ENCODE measurements around the gene FAHD1. TPM values are rescaled to one million over a fixed set of nuclear protein-coding genes. Genes with fewer than 3 reads are reported as not detected.

FAHD1 gene
- total RNA-seq, 4 donors from 2014 or later: 20.4 to 43.2 (median 39.5) TPM

DNA sequence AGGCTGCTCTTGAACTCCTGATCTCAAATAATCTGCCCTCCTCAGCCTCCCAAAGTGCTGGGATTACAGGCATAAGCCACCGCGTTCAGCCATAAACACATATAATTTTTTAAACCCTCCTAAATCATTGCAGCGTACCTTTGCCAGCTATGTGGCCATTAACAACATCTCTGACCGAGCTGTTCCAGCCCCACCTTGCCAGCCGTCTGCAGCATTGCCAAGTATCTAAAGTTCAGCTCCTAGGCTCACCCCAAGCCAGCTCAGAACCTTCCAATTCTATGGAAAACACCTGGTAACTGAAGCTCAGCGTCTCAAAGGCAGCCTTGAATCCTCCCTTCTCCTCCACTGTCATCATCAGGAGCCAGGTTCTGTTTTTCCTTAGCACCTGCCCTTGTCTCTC, 50.1 kb downstream of the FAHD1 start:
- Histone ChIP-seq H3K4me1 (peaks cover 0 to 7% (median 4%) of the 10 kb centered on the region in 4 donors), H3K27me3 (peaks cover 0 to 89% (median 20%) of the 10 kb centered on the region in 4 donors), H3K27ac (replicated peaks in 1 of 4) (no peak overlapping the region), H3K36me3 (no peaks in the 10 kb centered on the region), H3K4me3 (no peak overlapping the region), H3K9me3 (no peaks in the 10 kb centered on the region)
- no peak for TF ChIP-seq POLR2AphosphoS5 (IDR thresholded peaks at IDR 0.05)
- TF ChIP-seq POLR2A (IDR thresholded peaks at IDR 0.05; ENCODE audit: low read depth): no peak
- TF ChIP-seq, protein P1, sequence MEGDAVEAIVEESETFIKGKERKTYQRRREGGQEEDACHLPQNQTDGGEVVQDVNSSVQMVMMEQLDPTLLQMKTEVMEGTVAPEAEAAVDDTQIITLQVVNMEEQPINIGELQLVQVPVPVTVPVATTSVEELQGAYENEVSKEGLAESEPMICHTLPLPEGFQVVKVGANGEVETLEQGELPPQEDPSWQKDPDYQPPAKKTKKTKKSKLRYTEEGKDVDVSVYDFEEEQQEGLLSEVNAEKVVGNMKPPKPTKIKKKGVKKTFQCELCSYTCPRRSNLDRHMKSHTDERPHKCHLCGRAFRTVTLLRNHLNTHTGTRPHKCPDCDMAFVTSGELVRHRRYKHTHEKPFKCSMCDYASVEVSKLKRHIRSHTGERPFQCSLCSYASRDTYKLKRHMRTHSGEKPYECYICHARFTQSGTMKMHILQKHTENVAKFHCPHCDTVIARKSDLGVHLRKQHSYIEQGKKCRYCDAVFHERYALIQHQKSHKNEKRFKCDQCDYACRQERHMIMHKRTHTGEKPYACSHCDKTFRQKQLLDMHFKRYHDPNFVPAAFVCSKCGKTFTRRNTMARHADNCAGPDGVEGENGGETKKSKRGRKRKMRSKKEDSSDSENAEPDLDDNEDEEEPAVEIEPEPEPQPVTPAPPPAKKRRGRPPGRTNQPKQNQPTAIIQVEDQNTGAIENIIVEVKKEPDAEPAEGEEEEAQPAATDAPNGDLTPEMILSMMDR (IDR thresholded peaks at IDR 0.05): no peak
- TF ChIP-seq EP300 (IDR thresholded peaks at IDR 0.05): no peak
- no peak for DNase-seq (ENCODE audit: extremely low spot score)
- intact Hi-C loops (cut with DNase I): no loop called here
- WGBS: 56% methylated on average over 6 of the region's 6 CpGs

DNA sequence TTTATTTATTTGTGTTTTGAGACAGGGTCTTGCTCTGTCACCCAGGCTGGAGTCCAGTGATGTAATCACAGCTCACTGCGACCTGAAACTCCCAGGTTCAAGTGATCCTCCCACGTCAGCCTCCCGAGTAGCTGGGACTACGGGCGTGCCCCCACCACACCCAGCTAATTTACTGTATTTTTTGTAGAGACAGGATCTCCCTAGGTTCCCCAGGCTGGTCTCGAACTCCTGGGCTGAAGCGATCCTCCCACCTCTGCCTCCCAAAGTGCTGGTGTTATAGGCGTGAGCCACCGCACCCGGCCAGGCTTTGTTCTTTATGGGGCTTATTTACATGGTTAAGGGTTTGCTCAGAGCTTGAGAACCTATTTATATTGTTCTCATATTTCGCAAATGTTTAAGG, 50.8 kb downstream of the FAHD1 start:
- peaks cover 0 to 88% (median 13%) of the 10 kb centered on the region in 4 donors for H3K27me3 ChIP-seq
- no peaks in the 10 kb centered on the region for H3K9me3 ChIP-seq

GRCh38 chr16:1878256-1878655, 51.2 kb downstream of the FAHD1 start:
- Histone ChIP-seq H3K4me1 (no peaks in the 10 kb centered on the region), H3K27ac (replicated peaks in 1 of 4) (no peak overlapping the region), H3K36me3 (no peaks in the 10 kb centered on the region), H3K4me3 (no peak overlapping the region), H3K9me3 (no peaks in the 10 kb centered on the region), H3K27me3 (peaks cover 0 to 88% (median 13%) of the 10 kb centered on the region in 4 donors)
- 78% methylated on average over 5 of the region's 5 CpGs for WGBS
- intact Hi-C loops (cut with DNase I): no loop called here
- TF ChIP-seq EP300 (IDR thresholded peaks at IDR 0.05) (no peak), POLR2AphosphoS5 (IDR thresholded peaks at IDR 0.05) (no peak), POLR2A (IDR thresholded peaks at IDR 0.05; ENCODE audit: low read depth) (no peak)
- TF ChIP-seq, protein P1 (IDR thresholded peaks at IDR 0.05): no peak
- no peak for DNase-seq (ENCODE audit: extremely low spot score)

More for the DNA sequence above, 50.8 kb downstream of the FAHD1 start:
- Histone ChIP-seq H3K4me3 (no peak overlapping the region), H3K4me1 (no peaks in the 10 kb centered on the region), H3K36me3 (no peaks in the 10 kb centered on the region), H3K27ac (replicated peaks in 1 of 4) (no peak overlapping the region)
- 66% methylated on average over 11 of the region's 11 CpGs for WGBS
- TF ChIP-seq, protein P1 (IDR thresholded peaks at IDR 0.05): no peak
- no peak for TF ChIP-seq POLR2AphosphoS5 (IDR thresholded peaks at IDR 0.05)
- no peak for DNase-seq (ENCODE audit: extremely low spot score)
- intact Hi-C loops (cut with DNase I): no loop called here

Other genes with a start within 250 kb of the FAHD1 start
- gene IFT140, start 215.1 kb upstream of the FAHD1 start, total RNA-seq: 10 to 100 TPM; 16.6 to 27.3 (median 20.1) TPM
- gene CRAMP1, start 214.8 kb upstream of the FAHD1 start, total RNA-seq: 10 to 100 TPM in 3 of 4 donors, 1 to 10 TPM in 1; 9.1 to 15.5 (median 12.5) TPM
- gene JPT2, start 148.9 kb upstream of the FAHD1 start, total RNA-seq: 10 to 100 TPM; 20.8 to 57.5 (median 38.2) TPM
- 10 to 100 TPM; 21.5 to 36.2 (median 28.5) TPM for gene MAPK8IP3, start 121.0 kb upstream of the FAHD1 start, total RNA-seq
- gene NME3, start 55.7 kb upstream of the FAHD1 start, total RNA-seq: 100 to 1,000 TPM in 1 of 4 donors, 10 to 100 TPM in 3; 64.8 to 101 (median 83.7) TPM
- 10 to 100 TPM in 1 of 4 donors, 1 to 10 TPM in 3; 5.5 to 10.4 (median 6.5) TPM for gene EME2, start 54.4 kb upstream of the FAHD1 start, total RNA-seq
- 10 to 100 TPM; 47.1 to 75.2 (median 64.2) TPM for gene MRPS34, start 54.1 kb upstream of the FAHD1 start, total RNA-seq
- 100 to 1,000 TPM in 1 of 4 donors, 10 to 100 TPM in 3; 69.1 to 101 (median 78.6) TPM for gene SPSB3, start 44.6 kb upstream of the FAHD1 start, total RNA-seq
- gene NUBP2, start 44.2 kb upstream of the FAHD1 start, total RNA-seq: 10 to 100 TPM; 82.7 to 93.8 (median 87.6) TPM
- gene IGFALS, start 33.5 kb upstream of the FAHD1 start, total RNA-seq: under 1 TPM in 2 of 4 donors, not detected in 2; 0.45 to 0.75 TPM
- gene HAGH, start 381 bp upstream of the FAHD1 start, total RNA-seq: 100 to 1,000 TPM; 148 to 264 (median 180) TPM
- not detected for gene MEIOB, start 45.0 kb downstream of the FAHD1 start, total RNA-seq
- not detected for gene HS3ST6, start 91.2 kb downstream of the FAHD1 start, total RNA-seq
- gene MSRB1, start 116.0 kb downstream of the FAHD1 start, total RNA-seq: 10 to 100 TPM; 46.0 to 78.7 (median 53.1) TPM
- gene RPL3L, start 127.5 kb downstream of the FAHD1 start, total RNA-seq: not detected
- 100 to 1,000 TPM; 249 to 381 (median 295) TPM for gene NDUFB10, start 132.3 kb downstream of the FAHD1 start, total RNA-seq
- 1,000 to 10,000 TPM; 1,144 to 2,342 (median 1,414) TPM for gene RPS2, start 137.6 kb downstream of the FAHD1 start, total RNA-seq
- not detected for gene RNF151, start 139.7 kb downstream of the FAHD1 start, total RNA-seq
- gene TBL3, start 144.8 kb downstream of the FAHD1 start, total RNA-seq: 10 to 100 TPM; 27.0 to 42.9 (median 36.9) TPM
- under 1 TPM in 1 of 4 donors, not detected in 3; 0.52 TPM for gene NOXO1, start 154.3 kb downstream of the FAHD1 start, total RNA-seq
- gene GFER, start 157.0 kb downstream of the FAHD1 start, total RNA-seq: 10 to 100 TPM; 14.1 to 38.5 (median 23.7) TPM
- 1 to 10 TPM; 2.1 to 5.6 (median 3.3) TPM for gene SYNGR3, start 162.8 kb downstream of the FAHD1 start, total RNA-seq
- 10 to 100 TPM; 23.3 to 46.5 (median 34.9) TPM for gene ZNF598, start 182.6 kb downstream of the FAHD1 start, total RNA-seq
- not detected for gene NPW, start 192.6 kb downstream of the FAHD1 start, total RNA-seq
- gene NHERF2, start 199.7 kb downstream of the FAHD1 start, total RNA-seq: 100 to 1,000 TPM in 2 of 4 donors, 10 to 100 TPM in 2; 45.3 to 130 (median 88.3) TPM
- 10 to 100 TPM; 11.8 to 25.2 (median 18.9) TPM for gene NTHL1, start 220.6 kb downstream of the FAHD1 start, total RNA-seq
- 10 to 100 TPM; 41.3 to 71.7 (median 52.0) TPM for gene TSC2, start 220.8 kb downstream of the FAHD1 start, total RNA-seq